Adrenal gland (tissue), 5 donors: ENCODE results near the gene BDNF.
A peak's percentile ranks its signal among the peaks of the same experiment; 100 is the strongest.

Experiments used
- POLR2A ChIP-seq, 2 donors: fragments of 450-650 bp; IDR thresholded peaks; one replicate each; pipeline ENCODE4 v1.6.1; 2017; ENCODE audit warnings: antibody characterized with exemption in 2 of 2, mild to moderate bottlenecking in 2 of 2, moderate library complexity in 1 of 2
- TF ChIP-seq, protein P1 (sequence below), 6 experiments: fragments of 450-650 bp in 4 of 6; fragments of 200-600 bp in 2 of 6; sonication (generic) in 1 of 6; IDR thresholded peaks; 1 replicate in 5 of 6; 2 replicates in 1 of 6; pipeline versions ENCODE4 v1.5.1 to v1.8.0; 2016 to 2021; ENCODE audit warnings: antibody characterized with exemption in 6 of 6, mild to moderate bottlenecking in 2 of 6, moderate library complexity in 1 of 6
- donor health status: DM: no; HTN: no; CAD: no.

DNA sequence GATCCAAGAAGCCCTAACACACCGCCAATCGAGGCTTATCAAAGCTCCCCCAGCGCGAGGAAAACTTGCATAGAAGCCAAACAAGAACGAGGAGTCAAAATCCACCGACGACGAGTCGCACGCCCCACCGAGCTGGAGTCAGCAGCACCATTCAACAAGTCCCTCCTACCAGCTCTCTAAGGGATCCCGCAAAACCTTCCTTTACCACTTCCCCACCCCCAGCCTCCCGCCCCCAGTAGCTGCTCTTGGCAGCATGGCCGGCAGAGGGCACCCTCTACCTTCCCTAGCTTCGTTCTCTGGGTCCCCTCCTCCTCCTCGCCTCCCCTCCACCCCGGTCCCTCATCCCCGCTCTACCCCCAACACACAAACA lies 1.4 kb downstream of the BDNF start:
- TF ChIP-seq, protein P1, sequence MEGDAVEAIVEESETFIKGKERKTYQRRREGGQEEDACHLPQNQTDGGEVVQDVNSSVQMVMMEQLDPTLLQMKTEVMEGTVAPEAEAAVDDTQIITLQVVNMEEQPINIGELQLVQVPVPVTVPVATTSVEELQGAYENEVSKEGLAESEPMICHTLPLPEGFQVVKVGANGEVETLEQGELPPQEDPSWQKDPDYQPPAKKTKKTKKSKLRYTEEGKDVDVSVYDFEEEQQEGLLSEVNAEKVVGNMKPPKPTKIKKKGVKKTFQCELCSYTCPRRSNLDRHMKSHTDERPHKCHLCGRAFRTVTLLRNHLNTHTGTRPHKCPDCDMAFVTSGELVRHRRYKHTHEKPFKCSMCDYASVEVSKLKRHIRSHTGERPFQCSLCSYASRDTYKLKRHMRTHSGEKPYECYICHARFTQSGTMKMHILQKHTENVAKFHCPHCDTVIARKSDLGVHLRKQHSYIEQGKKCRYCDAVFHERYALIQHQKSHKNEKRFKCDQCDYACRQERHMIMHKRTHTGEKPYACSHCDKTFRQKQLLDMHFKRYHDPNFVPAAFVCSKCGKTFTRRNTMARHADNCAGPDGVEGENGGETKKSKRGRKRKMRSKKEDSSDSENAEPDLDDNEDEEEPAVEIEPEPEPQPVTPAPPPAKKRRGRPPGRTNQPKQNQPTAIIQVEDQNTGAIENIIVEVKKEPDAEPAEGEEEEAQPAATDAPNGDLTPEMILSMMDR (IDR thresholded peaks at IDR 0.05) = peak; percentile 28 to 74 (median 60)
- TF ChIP-seq POLR2A (IDR thresholded peaks at IDR 0.05) = no peak
